HEK293 (cell line): ENCODE results near the gene PRKAG2.

ENCODE experiments used
- CTCF ChIA-PET: fragments of 350-600 bp; formaldehyde crosslinking; extraction: SDS; loops from one replicate; lab custom pipeline; 2021; ENCODE audit warnings: antibody characterized with exemption; lab: Yijun Ruan, JAX
- POLR2A ChIA-PET: fragments of 300-600 bp; formaldehyde crosslinking; extraction: SDS; loops from one replicate; lab custom pipeline; 2020; ENCODE audit warnings: antibody characterized with exemption, inconsistent platforms; lab: Yijun Ruan, JAX
- H3K27ac ChIP-seq: fragments of 200-500 bp; sonication (Bioruptor generic); 2 replicates; pipeline ENCODE4 v1.5.1; 2014; ENCODE audit warnings: low read depth, low read length, control low read depth, inconsistent platforms; ENCODE audit errors: extremely low read depth
- H3K36me3 ChIP-seq, 2 experiments: fragments of 200-500 bp in 1 of 2; sonication (Bioruptor generic) in 1 of 2; 1 replicate in 1 of 2; 2 replicates in 1 of 2; pipeline ENCODE4 v1.5.1; 2014 to 2017; ENCODE audit warnings: inconsistent platforms in 2 of 2, low read length in 2 of 2; ENCODE audit not compliant: control insufficient read depth in 2 of 2, insufficient read depth in 1 of 2
- H3K4me1 ChIP-seq: fragments of 200-500 bp; sonication (Bioruptor generic); 2 replicates; pipeline ENCODE4 v1.5.1; 2014; ENCODE audit warnings: mild to moderate bottlenecking, low read length, inconsistent platforms; ENCODE audit not compliant: control insufficient read depth, insufficient read depth
- H3K4me3 ChIP-seq: 2 replicates; pipeline ENCODE4 v1.5.1; 2011; ENCODE audit warnings: low read depth, mild to moderate bottlenecking, control low read depth, low read length, moderate library complexity
- H3K9me3 ChIP-seq: fragments of 200-500 bp; sonication (Bioruptor generic); 2 replicates; pipeline ENCODE4 v1.5.1; 2014; ENCODE audit warnings: low read depth, low read length, inconsistent platforms; ENCODE audit not compliant: control insufficient read depth, insufficient read depth
- SP2 ChIP-seq: fragments of 450-650 bp; formaldehyde crosslinking; IDR thresholded peaks from 2 replicates; pipeline ENCODE4 v1.5.1; 2016; ENCODE audit warnings: missing biosample characterization, missing genetic modification characterization
- TRIM28 ChIP-seq: IDR thresholded peaks from 2 replicates; pipeline ENCODE4 v1.6.1; 2011; ENCODE audit warnings: low read length, control low read depth, borderline replicate concordance
- YY1 ChIP-seq: fragments of 450-650 bp; formaldehyde crosslinking; IDR thresholded peaks from 2 replicates; pipeline ENCODE4 v1.5.1; 2018; ENCODE audit warnings: missing biosample characterization, missing genetic modification characterization
- ZNF112 ChIP-seq: fragments of 450-650 bp; formaldehyde crosslinking; IDR thresholded peaks from 2 replicates; pipeline ENCODE4 v1.5.0; 2017; ENCODE audit warnings: missing biosample characterization, missing genetic modification characterization
- ZNF146 ChIP-seq: fragments of 450-650 bp; formaldehyde crosslinking; IDR thresholded peaks from 2 replicates; pipeline ENCODE4 v1.5.1; 2016; ENCODE audit warnings: missing biosample characterization, missing genetic modification characterization
- ZNF148 ChIP-seq: fragments of 450-650 bp; formaldehyde crosslinking; IDR thresholded peaks from 2 replicates; pipeline ENCODE4 v1.5.0; 2017; ENCODE audit warnings: missing biosample characterization, missing genetic modification characterization, borderline replicate concordance
- ZNF26 ChIP-seq: fragments of 450-650 bp; formaldehyde crosslinking; IDR thresholded peaks from 2 replicates; pipeline ENCODE4 v1.5.1; 2016; ENCODE audit warnings: missing biosample characterization, missing genetic modification characterization
- ZNF433 ChIP-seq: fragments of 450-650 bp; formaldehyde crosslinking; IDR thresholded peaks from 2 replicates; pipeline ENCODE4 v1.5.1; 2016; ENCODE audit warnings: missing biosample characterization, missing genetic modification characterization, low read depth
- ZNF501 ChIP-seq: fragments of 450-650 bp; formaldehyde crosslinking; IDR thresholded peaks from 2 replicates; pipeline ENCODE4 v1.5.1; 2016; ENCODE audit warnings: missing biosample characterization, missing genetic modification characterization
- ZNF596 ChIP-seq: fragments of 450-650 bp; IDR thresholded peaks from 2 replicates; pipeline ENCODE4 v1.5.0; 2018; ENCODE audit warnings: missing biosample characterization, mild to moderate bottlenecking, missing genetic modification characterization, moderate library complexity
- ZNF623 ChIP-seq: fragments of 450-650 bp; formaldehyde crosslinking; IDR thresholded peaks from 2 replicates; pipeline ENCODE4 v1.5.1; 2016; ENCODE audit warnings: missing biosample characterization, missing genetic modification characterization
- ZNF747 ChIP-seq: fragments of 450-650 bp; formaldehyde crosslinking; IDR thresholded peaks from 2 replicates; pipeline ENCODE4 v1.5.1; 2016; ENCODE audit warnings: missing biosample characterization, missing genetic modification characterization
- TF ChIP-seq, protein P1 (sequence below): fragments of 450-650 bp; formaldehyde crosslinking; IDR thresholded peaks from 2 replicates; pipeline ENCODE4 v1.5.1; 2016; ENCODE audit warnings: missing biosample characterization, missing genetic modification characterization
- TF ChIP-seq, protein P2 (sequence below): fragments of 450-650 bp; formaldehyde crosslinking; IDR thresholded peaks from 2 replicates; pipeline ENCODE4 v1.5.1; 2016; ENCODE audit warnings: missing biosample characterization, missing genetic modification characterization, borderline replicate concordance
- TF ChIP-seq, protein P3 (sequence below): fragments of 450-650 bp; formaldehyde crosslinking; IDR thresholded peaks from 2 replicates; pipeline ENCODE4 v1.5.1; 2016; ENCODE audit warnings: missing biosample characterization, missing genetic modification characterization, borderline replicate concordance

Gene PRKAG2

GRCh38 chr7:151597541-151598444 is 279.1 kb downstream of the PRKAG2 start:
- Histone ChIP-seq H3K9me3 (no peaks in the 10 kb centered on the region), H3K4me3 (no peak overlapping the region), H3K4me1 (no peaks in the 10 kb centered on the region), H3K27ac (no peak overlapping the region), H3K36me3 (peaks cover 0 to 7% of the 10 kb centered on the region in 2 experiments; a peak in 1 of 3 replicates)
- TF ChIP-seq ZNF146 (tag by site-specific recombination) (peak; percentile 81), ZNF596 (tag by site-specific recombination) (no peak), YY1 (tag by site-specific recombination) (no peak)
- TF ChIP-seq, protein P1, sequence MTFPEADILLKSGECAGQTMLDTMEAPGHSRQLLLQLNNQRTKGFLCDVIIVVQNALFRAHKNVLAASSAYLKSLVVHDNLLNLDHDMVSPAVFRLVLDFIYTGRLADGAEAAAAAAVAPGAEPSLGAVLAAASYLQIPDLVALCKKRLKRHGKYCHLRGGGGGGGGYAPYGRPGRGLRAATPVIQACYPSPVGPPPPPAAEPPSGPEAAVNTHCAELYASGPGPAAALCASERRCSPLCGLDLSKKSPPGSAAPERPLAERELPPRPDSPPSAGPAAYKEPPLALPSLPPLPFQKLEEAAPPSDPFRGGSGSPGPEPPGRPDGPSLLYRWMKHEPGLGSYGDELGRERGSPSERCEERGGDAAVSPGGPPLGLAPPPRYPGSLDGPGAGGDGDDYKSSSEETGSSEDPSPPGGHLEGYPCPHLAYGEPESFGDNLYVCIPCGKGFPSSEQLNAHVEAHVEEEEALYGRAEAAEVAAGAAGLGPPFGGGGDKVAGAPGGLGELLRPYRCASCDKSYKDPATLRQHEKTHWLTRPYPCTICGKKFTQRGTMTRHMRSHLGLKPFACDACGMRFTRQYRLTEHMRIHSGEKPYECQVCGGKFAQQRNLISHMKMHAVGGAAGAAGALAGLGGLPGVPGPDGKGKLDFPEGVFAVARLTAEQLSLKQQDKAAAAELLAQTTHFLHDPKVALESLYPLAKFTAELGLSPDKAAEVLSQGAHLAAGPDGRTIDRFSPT (tag by site-specific recombination), result no peak
- ChIA-PET CTCF (interaction anchor here (0.6 kb wide), 3 partner anchors 16 to 283 kb away, joined by 4 read pairs; no protein-coding TSS in a partner anchor), POLR2A (interaction anchor here (0.6 kb wide), 1 partner anchor 82 kb away, joined by 3 read pairs; no protein-coding TSS in a partner anchor)

DNA sequence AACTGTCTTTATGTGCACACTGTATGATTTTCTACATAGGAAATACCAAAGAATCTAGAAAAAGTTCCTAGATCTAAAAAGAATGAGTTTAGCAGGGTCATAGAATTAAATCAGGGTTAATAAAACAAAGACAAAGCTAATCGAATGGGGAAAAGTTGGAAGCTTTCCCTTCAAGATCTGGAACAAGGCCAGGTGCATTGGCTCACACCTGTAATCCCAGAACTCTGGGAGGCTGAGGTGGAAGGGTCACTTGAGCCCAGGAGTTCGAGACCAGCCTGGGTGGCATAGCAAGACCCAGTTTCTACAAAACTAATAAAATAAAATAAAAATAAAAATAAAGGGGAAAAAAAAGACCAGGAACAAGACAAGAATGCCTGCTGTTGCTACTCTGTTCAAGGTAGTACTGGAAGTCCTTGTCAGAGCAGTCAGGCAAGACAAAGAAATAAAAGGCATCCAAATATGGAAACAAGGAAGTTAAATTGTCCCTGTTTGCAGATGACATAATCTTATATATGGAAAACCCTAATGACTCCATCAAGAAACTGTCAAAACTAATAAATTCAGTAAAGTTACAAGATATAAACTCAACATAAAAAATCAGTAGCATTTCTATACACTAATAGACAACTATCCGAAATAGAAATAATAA is 281.1 kb downstream of the PRKAG2 start:
- POLR2A ChIA-PET, result no interaction called here
- peaks cover 0 to 18% of the 10 kb centered on the region in 2 experiments; a peak in 1 of 3 replicates for H3K36me3 ChIP-seq
- H3K4me1 ChIP-seq, result no peaks in the 10 kb centered on the region
- H3K4me3 ChIP-seq, result no peak overlapping the region
- H3K27ac ChIP-seq, result no peak overlapping the region
- CTCF ChIA-PET, result interaction anchor here (0.6 to 1.3 kb wide), 6 partner anchors 20 to 188 kb away, joined by 3 to 4 read pairs (median 3); no protein-coding TSS in a partner anchor
- H3K9me3 ChIP-seq, result no peaks in the 10 kb centered on the region
- TF ChIP-seq ZNF433, result no peak
- no peak for TF ChIP-seq ZNF501
- no peak for TF ChIP-seq TRIM28
- TF ChIP-seq, protein P2, sequence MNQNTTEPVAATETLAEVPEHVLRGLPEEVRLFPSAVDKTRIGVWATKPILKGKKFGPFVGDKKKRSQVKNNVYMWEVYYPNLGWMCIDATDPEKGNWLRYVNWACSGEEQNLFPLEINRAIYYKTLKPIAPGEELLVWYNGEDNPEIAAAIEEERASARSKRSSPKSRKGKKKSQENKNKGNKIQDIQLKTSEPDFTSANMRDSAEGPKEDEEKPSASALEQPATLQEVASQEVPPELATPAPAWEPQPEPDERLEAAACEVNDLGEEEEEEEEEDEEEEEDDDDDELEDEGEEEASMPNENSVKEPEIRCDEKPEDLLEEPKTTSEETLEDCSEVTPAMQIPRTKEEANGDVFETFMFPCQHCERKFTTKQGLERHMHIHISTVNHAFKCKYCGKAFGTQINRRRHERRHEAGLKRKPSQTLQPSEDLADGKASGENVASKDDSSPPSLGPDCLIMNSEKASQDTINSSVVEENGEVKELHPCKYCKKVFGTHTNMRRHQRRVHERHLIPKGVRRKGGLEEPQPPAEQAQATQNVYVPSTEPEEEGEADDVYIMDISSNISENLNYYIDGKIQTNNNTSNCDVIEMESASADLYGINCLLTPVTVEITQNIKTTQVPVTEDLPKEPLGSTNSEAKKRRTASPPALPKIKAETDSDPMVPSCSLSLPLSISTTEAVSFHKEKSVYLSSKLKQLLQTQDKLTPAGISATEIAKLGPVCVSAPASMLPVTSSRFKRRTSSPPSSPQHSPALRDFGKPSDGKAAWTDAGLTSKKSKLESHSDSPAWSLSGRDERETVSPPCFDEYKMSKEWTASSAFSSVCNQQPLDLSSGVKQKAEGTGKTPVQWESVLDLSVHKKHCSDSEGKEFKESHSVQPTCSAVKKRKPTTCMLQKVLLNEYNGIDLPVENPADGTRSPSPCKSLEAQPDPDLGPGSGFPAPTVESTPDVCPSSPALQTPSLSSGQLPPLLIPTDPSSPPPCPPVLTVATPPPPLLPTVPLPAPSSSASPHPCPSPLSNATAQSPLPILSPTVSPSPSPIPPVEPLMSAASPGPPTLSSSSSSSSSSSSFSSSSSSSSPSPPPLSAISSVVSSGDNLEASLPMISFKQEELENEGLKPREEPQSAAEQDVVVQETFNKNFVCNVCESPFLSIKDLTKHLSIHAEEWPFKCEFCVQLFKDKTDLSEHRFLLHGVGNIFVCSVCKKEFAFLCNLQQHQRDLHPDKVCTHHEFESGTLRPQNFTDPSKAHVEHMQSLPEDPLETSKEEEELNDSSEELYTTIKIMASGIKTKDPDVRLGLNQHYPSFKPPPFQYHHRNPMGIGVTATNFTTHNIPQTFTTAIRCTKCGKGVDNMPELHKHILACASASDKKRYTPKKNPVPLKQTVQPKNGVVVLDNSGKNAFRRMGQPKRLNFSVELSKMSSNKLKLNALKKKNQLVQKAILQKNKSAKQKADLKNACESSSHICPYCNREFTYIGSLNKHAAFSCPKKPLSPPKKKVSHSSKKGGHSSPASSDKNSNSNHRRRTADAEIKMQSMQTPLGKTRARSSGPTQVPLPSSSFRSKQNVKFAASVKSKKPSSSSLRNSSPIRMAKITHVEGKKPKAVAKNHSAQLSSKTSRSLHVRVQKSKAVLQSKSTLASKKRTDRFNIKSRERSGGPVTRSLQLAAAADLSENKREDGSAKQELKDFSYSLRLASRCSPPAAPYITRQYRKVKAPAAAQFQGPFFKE (tag by site-specific recombination), result no peak
- TF ChIP-seq ZNF26 (tag by site-specific recombination), result no peak
- no peak for TF ChIP-seq ZNF148
- TF ChIP-seq ZNF112 (tag by site-specific recombination), result no peak
- no peak for TF ChIP-seq ZNF623 (tag by site-specific recombination)
- TF ChIP-seq, protein P3, sequence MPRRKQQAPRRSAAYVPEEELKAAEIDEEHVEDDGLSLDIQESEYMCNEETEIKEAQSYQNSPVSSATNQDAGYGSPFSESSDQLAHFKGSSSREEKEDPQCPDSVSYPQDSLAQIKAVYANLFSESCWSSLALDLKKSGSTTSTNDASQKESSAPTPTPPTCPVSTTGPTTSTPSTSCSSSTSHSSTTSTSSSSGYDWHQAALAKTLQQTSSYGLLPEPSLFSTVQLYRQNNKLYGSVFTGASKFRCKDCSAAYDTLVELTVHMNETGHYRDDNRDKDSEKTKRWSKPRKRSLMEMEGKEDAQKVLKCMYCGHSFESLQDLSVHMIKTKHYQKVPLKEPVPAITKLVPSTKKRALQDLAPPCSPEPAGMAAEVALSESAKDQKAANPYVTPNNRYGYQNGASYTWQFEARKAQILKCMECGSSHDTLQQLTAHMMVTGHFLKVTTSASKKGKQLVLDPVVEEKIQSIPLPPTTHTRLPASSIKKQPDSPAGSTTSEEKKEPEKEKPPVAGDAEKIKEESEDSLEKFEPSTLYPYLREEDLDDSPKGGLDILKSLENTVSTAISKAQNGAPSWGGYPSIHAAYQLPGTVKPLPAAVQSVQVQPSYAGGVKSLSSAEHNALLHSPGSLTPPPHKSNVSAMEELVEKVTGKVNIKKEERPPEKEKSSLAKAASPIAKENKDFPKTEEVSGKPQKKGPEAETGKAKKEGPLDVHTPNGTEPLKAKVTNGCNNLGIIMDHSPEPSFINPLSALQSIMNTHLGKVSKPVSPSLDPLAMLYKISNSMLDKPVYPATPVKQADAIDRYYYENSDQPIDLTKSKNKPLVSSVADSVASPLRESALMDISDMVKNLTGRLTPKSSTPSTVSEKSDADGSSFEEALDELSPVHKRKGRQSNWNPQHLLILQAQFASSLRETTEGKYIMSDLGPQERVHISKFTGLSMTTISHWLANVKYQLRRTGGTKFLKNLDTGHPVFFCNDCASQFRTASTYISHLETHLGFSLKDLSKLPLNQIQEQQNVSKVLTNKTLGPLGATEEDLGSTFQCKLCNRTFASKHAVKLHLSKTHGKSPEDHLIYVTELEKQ (tag by site-specific recombination), result no peak
- TF ChIP-seq ZNF747 (tag by site-specific recombination), result no peak
- no peak for TF ChIP-seq SP2
